GM06990 (cell line): ENCODE data around the gene RALA.

ENCODE experiments used
- DNase-seq: peaks from one replicate; pipeline ENCODE4 v3.0.0-alpha.2; 2011; ENCODE audit not compliant: insufficient read length; ENCODE audit errors: extremely low read depth
- H3K27me3 ChIP-seq: replicated peaks from 2 replicates; pipeline ENCODE4 v1.6.0; 2011; ENCODE audit warnings: low read length; ENCODE audit not compliant: control insufficient read depth, insufficient read depth
- H3K36me3 ChIP-seq: 2 replicates; pipeline ENCODE4 v1.5.1; 2011; ENCODE audit warnings: low read length; ENCODE audit not compliant: control insufficient read depth, insufficient read depth
- H3K4me3 ChIP-seq: replicated peaks from 2 replicates; pipeline ENCODE4 v1.5.1; 2011; ENCODE audit warnings: low read depth, mild to moderate bottlenecking, control low read depth, low read length
- TF ChIP-seq, protein P1 (sequence below): IDR thresholded peaks from 2 replicates; pipeline ENCODE4 v1.5.1; 2011; ENCODE audit warnings: low read length, control low read depth, mild to moderate bottlenecking, inconsistent platforms; ENCODE audit not compliant: insufficient read depth, poor library complexity, severe bottlenecking

RALA gene

DNA sequence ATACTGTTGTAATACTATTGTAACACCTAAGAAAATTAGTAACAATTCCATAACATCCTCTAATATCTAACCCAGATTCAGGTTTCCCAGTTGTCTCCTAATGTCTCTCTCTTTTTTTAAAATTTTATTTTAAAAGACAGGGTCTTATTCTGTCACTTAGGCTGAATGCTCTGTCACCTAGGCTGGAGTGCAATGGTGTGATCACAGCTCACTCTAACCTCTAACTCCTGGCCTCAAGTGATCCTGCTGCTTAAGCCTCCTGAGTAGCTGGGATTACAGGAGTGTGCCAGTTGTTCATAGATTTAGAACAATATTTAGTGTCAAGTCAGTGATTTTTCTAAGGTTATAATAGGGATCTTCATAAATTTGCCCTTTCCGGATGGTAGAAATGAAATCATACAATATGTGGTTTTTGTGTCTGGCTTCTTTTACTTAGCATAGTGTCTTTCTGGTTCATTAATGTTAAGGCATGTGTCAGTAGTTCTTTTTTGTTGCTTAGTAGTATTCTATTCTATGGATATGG is 14.7 kb downstream of the RALA start:
- Histone ChIP-seq H3K27me3 (no peaks in the 10 kb centered on the region), H3K36me3 (no peaks in the 10 kb centered on the region), H3K4me3 (no peak overlapping the region)
- TF ChIP-seq, protein P1, sequence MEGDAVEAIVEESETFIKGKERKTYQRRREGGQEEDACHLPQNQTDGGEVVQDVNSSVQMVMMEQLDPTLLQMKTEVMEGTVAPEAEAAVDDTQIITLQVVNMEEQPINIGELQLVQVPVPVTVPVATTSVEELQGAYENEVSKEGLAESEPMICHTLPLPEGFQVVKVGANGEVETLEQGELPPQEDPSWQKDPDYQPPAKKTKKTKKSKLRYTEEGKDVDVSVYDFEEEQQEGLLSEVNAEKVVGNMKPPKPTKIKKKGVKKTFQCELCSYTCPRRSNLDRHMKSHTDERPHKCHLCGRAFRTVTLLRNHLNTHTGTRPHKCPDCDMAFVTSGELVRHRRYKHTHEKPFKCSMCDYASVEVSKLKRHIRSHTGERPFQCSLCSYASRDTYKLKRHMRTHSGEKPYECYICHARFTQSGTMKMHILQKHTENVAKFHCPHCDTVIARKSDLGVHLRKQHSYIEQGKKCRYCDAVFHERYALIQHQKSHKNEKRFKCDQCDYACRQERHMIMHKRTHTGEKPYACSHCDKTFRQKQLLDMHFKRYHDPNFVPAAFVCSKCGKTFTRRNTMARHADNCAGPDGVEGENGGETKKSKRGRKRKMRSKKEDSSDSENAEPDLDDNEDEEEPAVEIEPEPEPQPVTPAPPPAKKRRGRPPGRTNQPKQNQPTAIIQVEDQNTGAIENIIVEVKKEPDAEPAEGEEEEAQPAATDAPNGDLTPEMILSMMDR: no peak
- DNase-seq: no peak

GRCh38 chr7:39642896-39643295 is 19.5 kb downstream of the RALA start:
- H3K27me3 ChIP-seq: no peaks in the 10 kb centered on the region
- no peak overlapping the region for H3K4me3 ChIP-seq
- TF ChIP-seq, protein P1: no peak
- DNase-seq: no peak
- H3K36me3 ChIP-seq: no peaks in the 10 kb centered on the region

GRCh38 chr7:39644170-39644569 is 20.8 kb downstream of the RALA start:
- Histone ChIP-seq H3K4me3 (no peak overlapping the region), H3K36me3 (no peaks in the 10 kb centered on the region), H3K27me3 (no peaks in the 10 kb centered on the region)
- no peak for DNase-seq
- TF ChIP-seq, protein P1: no peak

DNA sequence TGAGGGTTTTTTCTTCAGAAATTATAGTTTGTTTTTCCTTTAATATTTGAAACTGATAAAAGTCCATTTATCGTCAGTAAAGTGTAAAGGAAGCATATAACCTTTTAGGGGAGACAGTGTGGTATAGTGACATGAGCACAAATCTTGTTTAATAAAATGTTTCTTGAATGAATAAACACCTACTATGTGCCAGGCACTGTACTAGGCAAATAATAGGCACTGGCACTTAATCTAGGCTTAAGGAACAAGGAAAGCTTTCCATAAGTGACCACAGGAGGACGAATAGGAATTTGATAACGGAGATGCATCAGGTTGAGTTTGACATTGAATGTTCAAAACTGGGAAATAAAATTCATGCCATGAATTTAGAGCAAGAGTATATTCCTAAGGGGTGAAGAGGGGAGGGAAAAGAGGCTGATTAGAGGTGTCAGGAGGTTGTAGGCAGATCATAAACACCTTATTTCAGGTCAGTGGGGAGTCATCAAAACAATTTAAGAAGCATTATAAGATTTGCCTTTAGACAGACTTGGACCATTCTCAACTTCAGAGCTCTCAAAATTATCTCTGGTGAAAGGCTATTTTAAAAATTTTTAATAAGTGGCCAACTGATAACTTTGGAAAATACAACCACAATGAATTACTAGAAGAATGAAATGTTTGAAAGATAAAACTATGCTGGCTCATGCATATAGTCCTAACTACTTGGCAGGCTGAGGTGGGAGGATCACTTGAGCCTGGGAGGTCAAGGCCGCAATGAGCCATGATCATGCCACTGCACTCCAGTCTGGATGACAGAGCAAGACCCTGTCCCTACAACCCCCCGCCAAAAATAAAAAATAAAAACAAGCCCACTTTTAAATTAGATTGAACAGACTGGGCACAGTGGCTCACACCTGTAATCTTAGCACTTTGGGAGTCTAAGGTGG is 22.4 kb downstream of the RALA start:
- H3K27me3 ChIP-seq: no peaks in the 10 kb centered on the region
- no peak overlapping the region for H3K4me3 ChIP-seq
- TF ChIP-seq, protein P1: no peak
- no peak for DNase-seq
- H3K36me3 ChIP-seq: no peaks in the 10 kb centered on the region

DNA sequence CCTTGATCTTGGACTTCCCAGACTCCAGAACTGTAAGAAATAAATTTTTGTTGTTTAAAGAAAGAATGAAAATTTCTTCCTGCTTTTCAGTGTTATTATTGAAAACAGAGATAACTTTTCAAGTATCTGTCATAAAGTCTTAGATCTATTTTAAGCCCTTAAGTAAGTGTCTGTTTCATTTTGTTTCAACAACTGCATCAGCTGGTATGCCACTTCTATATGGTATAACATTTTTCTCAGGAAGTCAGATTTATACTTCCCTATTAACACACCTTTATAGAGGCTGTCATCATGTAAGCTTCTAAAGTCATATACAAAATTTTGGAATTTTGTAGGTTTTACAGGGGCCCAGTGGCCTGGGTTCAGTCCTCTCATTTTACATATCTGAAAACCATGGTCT is 24.4 kb downstream of the RALA start:
- TF ChIP-seq, protein P1: no peak
- no peak overlapping the region for H3K4me3 ChIP-seq
- no peak for DNase-seq
- no peaks in the 10 kb centered on the region for H3K36me3 ChIP-seq
- no peaks in the 10 kb centered on the region for H3K27me3 ChIP-seq

DNA sequence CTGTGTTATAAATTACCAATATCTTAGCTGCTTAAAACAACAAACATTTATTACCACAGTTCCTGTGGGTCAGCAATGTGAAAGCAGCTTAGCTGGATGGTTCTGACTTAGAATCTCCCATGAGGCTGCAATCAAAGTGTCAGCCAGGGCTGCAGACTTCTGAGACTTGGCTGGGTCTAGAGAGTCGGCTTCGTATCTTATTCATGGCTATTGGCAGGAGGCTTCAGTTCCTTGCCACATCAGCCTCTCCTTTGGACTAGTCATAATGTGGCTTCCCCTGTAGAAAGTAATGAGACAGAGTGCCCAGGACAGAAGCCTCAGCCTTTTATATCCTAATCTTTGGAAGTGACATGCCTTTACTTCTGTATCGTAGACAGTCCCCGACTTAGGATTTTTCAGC is 27.3 kb downstream of the RALA start:
- H3K36me3 ChIP-seq: no peaks in the 10 kb centered on the region
- TF ChIP-seq, protein P1: no peak
- no peak overlapping the region for H3K4me3 ChIP-seq
- no peak for DNase-seq
- H3K27me3 ChIP-seq: no peaks in the 10 kb centered on the region
